T-helper 2 cell (primary cell): ENCODE data around the gene KLHL22.
"Not testable (repeated sequence)": the region's sequence is repeated elsewhere in the genome, so short reads cannot be mapped to it uniquely, and the experiment has no call there.

Experiments
- DNase-seq, 5 experiments: peaks; one replicate each; pipeline versions ENCODE4 v3.0.0 to v3.0.0-alpha.2; 2012 to 2022

The KLHL22 gene

DNA sequence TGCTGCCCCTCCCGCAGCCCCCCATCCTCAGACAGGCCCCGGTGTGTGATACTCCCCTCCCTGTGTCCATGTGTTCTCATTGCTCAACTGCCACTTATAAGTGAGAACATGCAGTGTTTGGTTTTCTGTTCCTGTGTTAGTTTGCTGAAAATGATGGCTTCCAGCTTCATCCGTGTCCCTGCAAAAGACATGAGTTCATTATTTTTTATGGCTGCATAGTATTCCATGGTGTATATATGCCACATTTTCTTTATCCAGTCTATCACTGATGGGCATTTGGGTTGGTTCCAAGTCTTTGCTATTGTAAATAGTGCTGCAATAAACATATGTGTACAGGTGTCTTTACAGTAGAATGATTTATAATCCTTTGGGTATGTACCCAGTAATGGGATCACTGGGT, 80.4 kb downstream of the KLHL22 start:
- DNase-seq, result not testable (repeated sequence)

DNA sequence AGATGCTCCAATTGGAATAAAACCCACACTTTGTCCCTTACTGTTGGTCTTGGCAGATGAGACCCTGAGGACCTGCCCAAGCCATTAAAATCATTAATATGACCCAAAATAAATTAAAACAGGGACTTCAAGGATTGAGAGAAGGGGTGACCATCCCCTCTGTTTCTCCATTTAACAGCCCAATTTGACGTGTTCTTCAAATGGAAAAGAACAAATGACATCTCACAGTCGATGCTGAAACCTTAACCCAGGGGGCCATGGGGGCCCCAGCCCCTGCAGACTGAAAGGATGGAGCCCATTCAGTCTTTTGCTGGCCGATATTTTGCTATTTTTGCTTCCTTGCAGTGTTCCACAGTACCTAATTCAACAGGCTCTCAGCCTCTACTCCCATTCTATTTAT, 81.1 kb downstream of the KLHL22 start:
- no peak for DNase-seq

DNA sequence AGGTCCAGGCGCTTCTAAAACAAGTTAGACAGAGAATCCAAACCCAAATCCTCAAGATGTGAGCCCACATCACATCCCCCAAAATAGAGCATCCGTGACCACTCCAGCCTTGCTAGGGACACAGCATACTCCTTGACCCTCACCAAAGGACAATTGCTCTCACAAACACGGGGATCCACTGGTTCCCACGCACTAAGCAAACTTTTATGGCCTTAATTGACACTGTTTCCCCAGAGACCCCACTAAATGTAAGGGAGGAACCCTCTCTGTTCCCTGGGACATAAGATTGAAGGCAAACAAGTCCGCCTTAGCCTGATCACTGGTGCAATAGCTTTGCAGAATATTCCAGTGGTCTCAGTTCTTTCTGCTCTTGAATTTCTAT, 81.5 kb downstream of the KLHL22 start:
- no peak for DNase-seq

DNA sequence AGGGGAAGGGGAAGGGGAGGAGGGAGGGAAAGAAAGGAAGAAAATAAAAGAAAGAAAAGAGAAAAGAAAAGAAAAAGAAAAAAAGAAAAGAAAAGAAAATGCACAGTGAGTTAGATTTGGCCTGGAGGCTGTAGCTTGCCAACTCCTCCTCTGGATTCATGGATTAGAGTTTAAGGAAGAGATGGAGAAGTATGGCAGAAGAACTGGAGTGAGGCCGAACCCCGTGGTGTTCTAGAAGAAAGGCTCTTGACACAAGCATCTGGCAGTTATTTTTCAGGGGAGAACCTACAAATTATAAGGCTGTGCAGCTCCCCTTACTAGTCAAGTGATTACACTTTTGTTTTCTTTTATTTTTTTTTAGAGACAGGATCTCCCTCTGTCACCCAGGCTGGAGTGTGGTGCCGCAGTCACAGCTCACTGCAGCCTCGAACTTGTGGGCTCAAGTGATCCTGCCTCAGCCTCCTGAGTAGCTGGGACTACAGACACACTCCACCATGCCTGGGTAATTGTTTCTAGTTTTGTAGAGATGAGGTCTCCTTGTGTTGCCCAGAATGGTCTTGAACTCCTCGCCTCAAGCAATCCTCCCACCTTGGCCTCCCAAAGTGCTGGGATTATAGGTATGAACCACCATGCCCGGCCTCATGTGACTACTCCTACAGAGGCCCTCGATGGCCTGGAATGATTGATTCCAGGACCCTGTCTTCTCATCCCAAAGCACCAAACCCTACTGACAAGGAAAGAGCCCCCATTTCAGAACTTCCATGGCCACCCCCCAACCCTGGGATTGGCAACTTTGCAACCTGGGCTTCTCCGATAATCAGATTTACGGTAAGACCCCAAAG, 82.2 kb downstream of the KLHL22 start:
- DNase-seq, result no peak

DNA sequence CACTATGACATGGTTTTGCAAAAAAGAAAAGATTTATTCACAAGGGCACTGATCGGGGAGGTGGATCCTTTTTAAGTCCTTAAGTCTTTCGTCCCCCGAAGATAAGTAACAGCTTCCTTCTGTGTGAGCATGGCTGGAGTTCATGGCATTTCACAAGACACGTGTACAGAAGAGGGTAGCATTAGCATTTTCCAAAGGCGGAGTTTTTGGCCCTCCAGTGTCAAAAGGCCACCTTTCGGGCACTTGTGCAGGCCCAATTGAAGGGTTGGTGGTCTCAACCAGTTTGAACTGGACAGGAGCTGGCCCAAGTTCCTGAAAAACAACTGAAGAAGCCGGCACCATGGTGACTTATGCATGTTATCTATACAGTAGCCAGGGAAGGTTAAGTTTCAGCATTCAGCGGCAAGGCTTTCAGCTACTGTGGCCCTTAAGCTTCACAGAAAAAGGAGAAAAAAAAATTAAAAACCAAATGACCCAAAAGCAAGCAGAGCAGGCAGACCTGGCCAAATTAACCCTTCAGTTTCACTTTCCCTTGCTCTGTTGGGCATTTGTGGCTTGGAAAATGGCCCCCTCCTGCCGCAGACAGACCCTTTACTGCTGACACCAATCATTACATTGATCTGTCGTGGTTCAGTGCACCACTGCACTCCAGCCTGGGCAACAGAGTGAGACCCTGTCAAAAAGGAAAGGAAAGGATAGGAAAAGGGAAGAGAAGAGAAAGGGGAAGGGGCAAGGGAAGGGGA, 83.0 kb downstream of the KLHL22 start:
- DNase-seq, result no peak

DNA sequence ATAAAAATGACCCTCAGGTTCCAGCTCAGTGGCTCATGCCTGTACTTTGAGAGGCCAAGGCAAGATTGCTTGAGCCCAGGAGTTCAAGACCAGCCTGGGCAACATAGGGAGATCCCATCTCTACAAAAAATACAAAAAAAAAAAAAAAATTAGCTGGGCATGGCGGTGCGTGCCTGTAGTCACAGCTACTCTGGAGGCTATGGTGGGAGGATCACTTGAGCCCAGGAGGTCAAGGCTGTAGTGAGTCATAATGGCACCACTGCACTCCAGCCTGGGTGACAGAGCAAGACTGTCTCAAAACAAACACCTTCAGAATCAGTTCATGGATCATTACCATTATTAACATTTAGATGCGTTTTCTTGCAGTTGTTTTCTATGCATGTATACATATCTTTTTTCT, 86.2 kb downstream of the KLHL22 start:
- not testable (repeated sequence) for DNase-seq

DNA sequence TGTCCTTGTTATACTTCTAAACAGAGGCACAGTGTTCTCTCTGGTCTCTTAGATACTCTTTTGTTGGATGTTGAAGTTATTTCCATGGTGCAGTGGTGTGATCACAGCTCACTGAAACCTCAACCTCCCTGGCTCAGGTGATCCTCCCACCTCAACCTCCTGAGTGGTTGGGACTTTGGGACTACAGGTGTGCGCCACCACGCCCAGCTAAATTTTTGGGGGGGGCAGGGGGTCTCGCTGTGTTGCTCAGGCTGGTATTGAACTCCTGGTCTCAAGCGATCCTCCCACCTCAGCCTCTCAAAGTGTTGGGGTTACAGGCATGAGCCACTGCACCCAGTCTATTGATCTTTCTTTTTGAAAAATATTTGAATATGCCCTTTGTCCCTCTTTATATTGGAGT, 86.7 kb downstream of the KLHL22 start:
- DNase-seq, result no peak

DNA sequence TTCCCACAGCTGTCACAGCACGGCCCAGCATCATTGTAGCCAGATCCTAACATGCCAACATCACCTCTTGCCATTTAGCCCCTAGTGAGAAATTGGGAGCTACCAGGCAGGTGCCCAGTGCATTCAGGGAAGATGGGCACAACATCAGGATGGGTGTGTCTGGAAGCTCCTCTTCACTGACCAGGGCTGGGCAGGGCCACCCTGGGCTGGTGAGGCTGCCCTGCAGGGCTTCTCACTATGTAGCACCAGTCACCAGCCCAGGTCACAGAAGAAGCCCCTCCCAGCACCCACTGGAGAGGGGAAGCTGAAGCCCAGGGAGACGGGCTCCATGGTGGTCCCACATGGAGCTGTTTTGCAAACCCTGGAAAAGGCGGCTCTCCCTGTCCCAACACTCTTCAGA, 87.8 kb downstream of the KLHL22 start:
- DNase-seq, result no peak

DNA sequence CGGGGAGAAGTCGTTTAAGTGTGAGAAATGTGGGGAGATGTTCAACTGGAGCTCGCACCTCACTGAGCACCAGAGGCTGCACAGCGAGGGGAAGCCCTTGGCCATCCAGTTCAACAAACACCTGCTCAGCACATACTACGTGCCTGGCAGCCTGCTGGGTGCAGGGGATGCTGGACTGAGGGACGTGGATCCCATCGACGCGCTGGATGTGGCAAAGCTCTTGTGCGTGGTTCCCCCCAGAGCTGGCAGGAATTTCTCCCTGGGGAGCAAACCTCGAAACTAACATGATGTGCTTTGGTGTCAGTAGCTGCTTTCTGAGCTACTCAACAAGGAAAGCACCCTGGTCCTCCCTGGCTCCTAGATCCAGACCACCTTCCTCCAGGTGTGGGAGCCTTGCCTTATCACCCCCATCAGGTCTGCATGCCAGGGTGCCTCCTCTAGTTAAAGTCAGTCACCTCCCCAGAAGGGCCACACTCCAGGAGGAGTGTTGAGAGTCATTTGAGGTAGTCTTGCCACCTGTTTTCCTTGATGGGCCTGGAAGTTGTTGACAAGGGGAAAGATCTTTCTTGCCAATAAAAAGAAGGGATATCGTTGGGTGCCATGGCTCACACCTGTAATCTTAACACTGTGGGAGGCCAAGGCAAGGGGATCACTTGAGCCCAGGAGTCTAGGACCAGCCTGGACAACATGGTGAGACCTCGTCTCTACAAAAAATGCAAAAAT, 88.7 kb downstream of the KLHL22 start:
- no peak for DNase-seq

DNA sequence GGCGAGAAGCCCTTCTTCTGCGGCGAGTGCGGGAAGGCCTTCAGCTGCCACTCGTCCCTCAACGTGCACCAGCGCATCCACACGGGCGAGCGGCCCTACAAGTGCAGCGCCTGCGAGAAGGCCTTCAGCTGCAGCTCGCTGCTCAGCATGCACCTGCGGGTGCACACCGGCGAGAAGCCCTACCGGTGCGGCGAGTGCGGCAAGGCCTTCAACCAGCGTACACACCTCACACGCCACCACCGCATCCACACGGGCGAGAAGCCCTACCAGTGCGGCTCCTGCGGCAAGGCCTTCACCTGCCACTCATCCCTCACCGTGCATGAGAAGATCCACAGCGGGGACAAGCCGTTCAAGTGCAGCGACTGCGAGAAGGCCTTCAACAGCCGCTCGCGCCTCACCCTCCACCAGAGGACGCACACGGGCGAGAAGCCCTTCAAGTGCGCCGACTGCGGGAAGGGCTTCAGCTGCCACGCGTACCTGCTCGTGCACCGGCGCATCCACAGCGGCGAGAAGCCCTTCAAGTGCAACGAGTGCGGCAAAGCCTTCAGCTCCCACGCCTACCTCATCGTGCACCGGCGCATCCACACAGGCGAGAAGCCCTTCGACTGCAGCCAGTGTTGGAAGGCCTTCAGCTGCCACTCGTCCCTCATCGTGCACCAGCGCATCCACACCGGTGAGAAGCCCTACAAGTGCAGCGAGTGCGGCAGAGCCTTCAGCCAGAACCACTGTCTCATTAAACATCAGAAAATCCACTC, 89.5 kb downstream of the KLHL22 start:
- DNase-seq, result no peak

DNA sequence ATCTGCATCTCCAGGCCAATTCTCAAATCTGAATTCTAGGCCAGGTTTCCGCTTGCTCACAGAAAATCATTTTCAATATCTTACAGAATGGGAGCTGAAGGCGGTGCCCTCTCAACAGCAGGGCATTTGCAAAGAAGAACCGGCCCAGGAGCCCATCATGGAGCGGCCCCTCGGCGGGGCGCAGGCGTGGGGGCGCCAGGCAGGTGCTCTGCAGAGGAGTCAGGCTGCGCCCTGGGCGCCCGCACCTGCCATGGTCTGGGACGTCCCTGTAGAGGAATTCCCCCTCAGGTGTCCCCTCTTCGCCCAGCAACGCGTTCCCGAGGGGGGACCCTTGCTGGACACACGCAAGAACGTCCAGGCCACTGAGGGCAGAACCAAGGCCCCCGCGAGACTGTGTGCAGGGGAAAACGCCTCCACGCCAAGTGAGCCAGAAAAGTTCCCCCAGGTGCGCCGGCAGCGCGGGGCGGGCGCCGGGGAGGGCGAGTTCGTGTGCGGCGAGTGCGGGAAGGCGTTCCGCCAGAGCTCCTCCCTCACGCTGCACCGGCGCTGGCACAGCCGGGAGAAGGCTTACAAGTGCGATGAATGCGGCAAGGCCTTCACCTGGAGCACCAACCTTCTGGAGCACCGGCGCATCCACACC, 90.2 kb downstream of the KLHL22 start:
- DNase-seq, result no peak

DNA sequence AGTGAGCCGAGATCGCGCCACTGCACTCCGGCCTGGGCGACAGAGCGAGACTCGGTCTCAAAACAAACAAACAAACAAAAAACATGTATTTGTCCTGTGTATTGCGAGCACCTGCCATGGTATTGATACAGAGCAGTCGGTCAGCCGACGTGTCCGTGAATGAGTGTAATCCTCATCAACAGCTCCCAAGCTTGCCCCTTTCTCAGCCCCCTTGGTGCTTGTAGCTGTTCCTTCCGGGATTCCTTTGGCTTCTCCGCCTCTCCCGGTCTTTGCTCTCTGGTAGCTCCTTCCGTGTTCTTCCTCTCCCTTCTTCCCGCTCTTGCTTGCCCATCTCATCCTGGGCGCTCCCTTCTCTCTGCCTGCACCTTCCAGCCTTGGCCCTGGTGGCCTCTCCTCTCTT, 90.7 kb downstream of the KLHL22 start:
- DNase-seq, result no peak

DNA sequence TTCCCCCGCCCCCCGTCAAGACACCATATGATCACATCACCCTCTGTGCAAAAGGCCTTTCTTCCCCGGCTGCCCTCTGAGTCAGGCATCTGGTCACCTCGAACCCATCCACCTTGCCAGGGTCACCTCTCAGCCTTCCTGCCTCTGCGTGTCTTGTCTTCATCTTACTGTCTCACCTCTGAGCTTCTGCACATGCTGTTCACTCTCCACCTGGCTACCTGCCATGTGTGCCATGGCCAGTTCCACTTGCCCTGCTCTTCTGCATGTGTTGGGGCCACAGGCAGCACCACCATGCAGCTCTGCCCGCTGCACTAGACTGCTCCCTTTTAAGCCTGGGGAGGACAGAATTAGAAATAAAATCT, 91.8 kb downstream of the KLHL22 start:
- no peak for DNase-seq

DNA sequence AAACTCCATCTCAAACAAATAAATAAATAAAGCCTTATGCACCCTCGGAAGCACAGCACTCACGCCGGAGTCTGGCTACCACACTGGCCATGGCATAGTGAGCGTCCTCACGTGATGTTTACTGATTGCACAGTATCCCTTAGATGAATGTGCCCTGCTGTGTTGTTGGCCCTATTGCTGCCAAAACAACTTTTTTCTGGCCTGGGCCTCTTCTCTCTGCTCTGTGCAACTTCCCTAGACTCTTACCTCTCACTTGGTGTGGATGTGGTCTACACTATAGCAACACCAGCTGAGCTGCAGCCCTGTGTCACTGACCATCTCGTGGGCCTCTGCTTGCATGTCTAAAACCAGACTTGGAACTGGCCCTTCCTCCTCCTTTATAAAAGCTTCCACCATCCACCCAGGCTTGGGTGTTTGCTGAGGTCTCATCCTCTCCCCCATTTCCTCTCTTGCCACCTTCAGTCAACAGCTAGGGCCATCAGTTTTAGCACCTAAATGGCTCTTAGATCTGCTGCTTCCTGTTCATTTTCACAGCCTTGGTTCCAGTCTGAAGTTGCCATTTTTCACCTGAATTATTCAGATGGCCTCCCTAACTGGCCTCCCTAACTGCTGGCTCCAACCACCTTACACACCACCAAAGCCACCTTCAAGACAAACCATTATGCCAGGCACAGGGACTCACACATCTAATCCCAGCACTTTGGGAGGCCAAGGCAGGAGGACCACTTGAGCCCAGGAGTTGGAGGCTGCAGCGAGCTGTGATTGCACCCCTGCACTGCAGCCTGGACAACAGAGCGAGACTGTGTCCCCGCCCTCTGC, 92.4 kb downstream of the KLHL22 start:
- peak in 1 of 5 experiments; percentile 39 for DNase-seq

DNA sequence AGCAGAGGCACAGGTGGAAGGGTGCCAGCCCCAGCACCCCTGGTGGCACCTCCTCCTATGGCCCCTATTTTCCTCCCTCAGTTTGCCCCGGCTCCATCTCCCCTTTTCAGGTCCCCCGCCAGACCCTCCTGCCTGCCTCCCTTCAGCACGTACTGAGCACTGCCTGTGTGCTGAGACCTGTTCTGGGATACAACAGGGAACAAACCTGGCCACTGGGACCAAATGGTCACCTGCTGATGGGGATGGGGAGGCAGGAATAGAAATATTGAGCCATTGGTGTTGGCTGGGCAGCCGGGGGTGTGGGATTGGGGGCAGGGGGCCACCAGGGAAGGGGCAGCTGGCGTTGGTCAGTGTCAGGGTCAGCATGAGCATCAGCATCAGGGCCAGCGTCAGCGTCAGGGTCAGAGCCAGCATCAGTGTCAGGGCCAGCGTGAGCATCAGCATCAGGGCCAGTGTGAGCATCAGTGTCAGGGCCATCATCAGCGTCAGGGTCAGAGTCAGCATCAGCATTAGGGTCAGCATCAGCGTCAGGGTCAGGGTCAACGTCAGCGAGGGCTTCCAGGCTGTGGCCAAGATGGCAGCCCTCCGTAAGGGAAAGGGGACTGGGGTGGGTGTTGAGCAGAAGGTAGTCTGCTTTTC, 94.1 kb downstream of the KLHL22 start:
- DNase-seq, result no peak

DNA sequence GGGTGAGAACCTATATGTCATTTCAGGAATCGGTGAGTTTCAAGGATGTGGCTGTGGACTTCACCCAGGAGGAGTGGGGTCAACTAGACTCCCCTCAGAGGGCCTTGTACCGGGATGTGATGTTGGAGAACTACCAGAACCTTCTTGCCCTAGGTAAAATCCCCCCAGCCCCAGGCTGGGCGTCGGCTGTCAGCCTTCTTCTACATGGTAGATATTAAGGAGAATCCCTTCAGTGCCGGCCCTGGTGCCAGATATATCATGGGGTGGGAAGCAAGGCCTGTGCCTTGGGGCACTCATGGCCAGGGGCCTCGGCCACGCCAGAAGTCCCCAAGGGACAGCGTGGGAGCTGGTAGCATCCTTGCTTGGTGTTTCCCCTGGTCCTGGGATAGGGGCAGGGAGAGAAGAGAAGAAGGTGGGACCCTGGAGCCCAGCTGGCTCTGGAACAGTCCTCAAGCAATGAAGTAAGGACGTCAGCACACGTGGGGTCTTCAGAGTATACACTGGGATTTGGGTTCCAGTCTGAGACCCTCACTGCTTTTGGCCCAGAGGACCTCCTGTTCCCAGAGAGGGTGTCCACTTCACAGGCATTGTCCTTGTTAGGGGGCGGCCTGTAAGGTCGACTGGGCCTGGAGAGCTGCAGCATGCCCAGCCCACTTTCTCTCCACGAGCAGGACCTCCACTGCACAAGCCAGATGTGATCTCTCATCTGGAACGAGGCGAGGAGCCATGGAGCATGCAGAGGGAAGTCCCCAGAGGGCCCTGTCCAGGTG, 94.8 kb downstream of the KLHL22 start:
- no peak for DNase-seq

DNA sequence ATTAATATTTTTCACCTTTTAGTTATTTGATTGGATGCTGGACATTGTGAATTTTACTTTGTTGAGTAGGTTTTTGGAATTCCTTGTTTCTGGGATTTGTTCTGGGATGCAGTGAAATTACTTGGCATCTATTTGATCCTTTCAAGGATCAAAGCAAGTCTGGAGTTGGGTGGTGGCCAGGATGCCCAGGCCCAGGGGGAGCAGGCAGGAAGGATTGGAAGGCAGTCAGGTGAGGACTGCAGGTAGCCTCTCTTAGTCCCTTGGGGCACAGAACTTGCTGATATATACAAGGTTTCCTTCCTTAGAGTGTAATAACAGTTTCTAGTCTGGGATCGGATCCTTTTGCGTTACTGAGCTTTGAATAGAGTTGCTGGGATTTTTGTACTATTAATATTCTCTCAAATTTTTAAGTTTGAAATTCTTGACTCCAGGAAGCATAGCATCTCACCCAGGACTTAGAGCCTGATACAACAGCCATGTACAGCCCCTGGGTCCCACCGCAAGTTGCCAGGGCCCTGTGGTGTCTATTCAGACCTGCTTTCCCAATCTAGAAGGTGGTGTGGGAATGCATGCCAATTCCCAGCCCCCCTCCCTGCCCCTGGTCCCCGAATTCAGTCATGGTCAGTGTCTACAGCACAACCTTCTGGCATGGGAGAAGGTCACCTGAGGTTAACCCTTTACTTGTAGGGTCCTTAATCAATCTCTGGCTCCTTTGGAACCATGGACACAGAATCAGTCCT, 95.6 kb downstream of the KLHL22 start:
- DNase-seq, result no peak

DNA sequence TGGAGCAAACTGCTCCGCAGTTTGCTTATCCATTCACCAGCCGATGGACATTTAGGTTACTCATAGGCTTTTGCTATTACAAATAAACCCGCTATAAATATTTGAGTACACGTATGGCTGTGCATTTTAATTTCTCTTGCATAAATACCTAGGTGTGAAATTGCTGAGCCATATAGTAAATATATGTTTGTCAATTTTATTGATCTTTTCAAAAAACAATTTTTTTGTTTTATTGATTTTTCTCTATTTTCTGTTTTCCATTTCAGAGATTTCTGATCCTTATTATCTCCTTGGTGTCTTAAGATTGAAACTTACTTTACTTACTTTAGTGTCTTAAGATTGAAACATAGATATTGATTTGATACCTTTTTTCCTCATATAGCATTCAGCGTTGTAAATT, 97.2 kb downstream of the KLHL22 start:
- no peak for DNase-seq

DNA sequence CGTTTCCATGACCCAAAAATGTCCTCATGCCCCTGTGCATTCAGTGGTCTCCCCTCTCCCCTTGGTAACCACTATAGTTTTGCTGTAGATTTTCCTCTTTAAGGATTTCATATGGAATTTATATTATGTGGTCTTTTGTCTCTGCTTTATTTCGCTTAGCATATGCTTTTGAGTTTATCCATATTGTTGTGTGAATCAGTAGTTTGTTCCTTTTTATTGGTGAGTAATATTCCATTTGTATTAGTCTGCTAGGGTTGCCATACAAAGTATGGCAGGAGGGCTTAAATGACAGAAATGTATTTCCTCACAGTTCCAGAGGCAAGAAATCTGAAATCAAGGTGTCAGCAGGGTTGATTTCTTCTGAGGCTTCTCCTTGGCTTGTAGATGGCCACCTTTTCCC, 98.1 kb downstream of the KLHL22 start:
- DNase-seq, result no peak
